T47D (cell line): ENCODE measurements around the gene DMGDH.

ENCODE experiments used
- DNase-seq, 2 experiments: peaks; one replicate each; pipeline versions ENCODE4 v3.0.0 to v3.0.0-alpha.2; 2011 to 2012; ENCODE audit warnings: low read depth in 1 of 2, low spot score in 1 of 2
- JUND ChIP-seq: IDR thresholded peaks from 2 replicates; pipeline ENCODE4 v1.6.1; 2012; ENCODE audit warnings: low read depth
- in situ Hi-C: cut with HindIII; loops from 2 replicates; pipeline ENCODE4 v1.10.0; 2016; ENCODE audit warnings: low sequenced_read_pairs, low pct_unique_long_range_greater_than_20kb

Gene DMGDH

DNA sequence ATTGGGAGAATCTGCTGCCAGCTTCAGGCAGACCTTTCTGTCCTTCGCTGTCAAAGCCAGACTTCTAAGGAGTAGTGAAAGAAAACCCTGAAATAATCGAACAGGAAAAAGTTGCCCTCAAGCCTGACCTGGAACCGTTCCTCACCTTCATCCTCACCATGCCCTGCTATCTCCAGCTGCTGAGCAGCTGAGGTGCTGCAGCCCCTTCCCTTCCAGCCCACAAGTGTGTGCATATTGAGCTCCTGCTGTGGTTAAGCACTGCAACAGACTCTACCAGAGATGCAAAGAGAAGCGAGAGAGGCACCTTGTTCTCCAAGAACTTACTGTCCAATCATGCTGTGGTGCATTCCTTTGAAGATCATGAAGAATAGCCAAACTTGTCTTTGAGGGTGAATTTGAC is 19.0 kb upstream of the DMGDH start:
- TF ChIP-seq JUND = no peak
- no peak for DNase-seq
- in situ Hi-C loops = no loop called here

DNA sequence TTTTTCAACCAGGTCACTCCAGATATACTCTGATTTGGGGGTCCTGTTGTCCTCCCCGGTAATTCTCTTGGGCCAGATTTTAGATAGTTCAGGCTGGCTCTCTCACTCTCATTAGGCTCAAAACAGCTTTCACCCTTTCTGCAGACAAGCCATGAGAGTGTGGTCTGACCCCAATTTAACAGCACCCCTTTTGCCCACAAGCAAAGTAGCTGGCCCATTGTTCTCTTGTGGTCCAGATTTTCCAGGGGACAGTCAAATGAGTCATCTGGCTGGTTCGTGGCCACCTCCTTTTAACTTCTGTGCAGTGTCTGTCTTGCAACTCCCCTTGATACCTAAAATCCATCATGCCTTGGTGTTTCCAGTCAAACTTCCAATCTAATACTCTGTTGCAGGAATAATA is 16.6 kb upstream of the DMGDH start:
- in situ Hi-C loops = no loop called here
- DNase-seq = no peak
- TF ChIP-seq JUND = no peak

DNA sequence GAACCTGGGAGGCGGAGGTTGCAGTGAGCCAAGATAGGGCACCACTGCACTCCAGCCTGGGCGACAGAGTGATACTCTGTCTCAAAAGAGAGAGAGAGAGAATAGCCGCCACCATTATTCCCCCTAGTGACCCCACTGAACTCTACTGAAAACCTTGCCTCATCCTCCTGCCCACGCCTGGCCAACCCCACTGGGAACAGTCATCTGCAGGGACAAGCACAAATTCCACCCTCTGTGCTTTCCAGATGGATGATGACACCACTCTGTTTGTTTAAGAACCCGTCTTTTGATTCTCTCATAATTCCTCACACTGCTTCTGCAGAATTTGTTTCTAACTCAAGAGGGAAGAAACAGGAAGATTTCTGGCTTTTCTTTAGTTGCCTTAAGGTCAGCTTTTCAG is 12.3 kb upstream of the DMGDH start:
- peak in 1 of 2 experiments; percentile 19 for DNase-seq
- TF ChIP-seq JUND = no peak
- in situ Hi-C loops = no loop called here

DNA sequence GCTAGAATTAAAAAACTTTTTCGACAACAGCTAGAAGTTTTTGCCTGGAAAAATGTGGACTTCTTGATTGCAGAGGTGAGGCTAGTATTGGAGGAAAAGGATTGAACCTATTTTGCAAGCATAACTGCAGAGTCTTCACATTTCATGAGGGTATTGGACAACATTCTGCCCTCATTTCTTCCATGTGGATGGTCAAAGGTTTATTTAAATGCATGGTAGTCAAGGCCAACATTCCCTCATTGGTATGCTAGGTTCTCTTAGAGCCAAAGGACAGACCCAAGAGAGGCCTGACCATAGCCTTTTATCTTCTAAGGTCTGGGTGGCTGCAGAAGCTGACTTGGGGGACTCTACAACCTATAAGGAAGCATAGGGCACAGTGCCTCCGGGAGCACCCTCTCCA is 11.3 kb upstream of the DMGDH start:
- TF ChIP-seq JUND = no peak
- DNase-seq = no peak
- in situ Hi-C loops = no loop called here

DNA sequence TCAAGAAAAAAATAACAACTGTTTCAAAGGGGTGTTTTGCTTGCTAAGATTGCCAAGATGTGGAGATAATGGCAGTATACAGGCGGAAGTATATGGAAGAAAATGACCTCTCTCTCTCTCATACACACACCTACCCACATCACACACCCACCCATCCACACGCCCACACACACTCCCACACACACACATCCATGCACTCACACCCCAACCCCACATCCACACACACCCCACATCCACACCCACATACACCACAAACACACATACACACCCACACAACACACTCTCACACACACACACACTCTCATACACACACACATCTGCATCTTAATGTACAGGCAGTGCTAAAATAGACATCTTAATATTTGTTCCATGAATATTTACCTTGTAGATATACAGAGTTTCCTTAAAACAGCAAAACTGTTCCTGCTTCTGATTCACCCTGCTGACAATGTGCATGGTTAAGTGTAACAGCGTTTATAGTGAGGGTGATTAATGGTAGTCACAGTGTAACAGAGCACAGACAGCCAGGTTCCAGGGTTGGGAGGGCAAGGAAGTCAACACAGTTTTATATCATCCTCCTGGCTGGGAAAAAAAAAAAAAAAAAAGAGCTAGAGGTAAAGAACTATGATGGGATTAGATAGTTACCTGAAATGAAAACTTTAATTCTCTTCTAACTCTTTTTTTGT is 8.3 kb upstream of the DMGDH start:
- in situ Hi-C loops = no loop called here
- no peak for TF ChIP-seq JUND
- DNase-seq = no peak

DNA sequence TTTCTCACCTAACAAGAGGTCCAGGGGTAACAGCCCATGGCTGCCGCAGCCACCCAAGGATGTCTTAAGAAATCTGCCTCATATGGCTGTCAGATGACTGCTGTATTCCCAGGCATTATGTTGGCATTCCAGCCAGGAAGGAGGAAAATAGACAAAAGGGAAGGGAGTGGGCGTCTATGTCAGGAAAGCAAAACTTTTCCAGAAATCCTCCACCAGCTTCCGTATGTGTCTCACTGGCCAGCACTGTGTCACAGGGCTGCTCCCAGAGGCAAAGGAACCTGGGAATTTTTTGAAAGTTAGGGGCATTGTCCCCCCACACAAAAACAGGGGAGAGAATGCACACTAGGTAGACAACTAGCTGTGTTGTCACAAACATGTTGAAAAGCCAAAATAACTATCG is 7.3 kb upstream of the DMGDH start:
- no peak for TF ChIP-seq JUND
- in situ Hi-C loops = no loop called here
- DNase-seq = no peak

DNA sequence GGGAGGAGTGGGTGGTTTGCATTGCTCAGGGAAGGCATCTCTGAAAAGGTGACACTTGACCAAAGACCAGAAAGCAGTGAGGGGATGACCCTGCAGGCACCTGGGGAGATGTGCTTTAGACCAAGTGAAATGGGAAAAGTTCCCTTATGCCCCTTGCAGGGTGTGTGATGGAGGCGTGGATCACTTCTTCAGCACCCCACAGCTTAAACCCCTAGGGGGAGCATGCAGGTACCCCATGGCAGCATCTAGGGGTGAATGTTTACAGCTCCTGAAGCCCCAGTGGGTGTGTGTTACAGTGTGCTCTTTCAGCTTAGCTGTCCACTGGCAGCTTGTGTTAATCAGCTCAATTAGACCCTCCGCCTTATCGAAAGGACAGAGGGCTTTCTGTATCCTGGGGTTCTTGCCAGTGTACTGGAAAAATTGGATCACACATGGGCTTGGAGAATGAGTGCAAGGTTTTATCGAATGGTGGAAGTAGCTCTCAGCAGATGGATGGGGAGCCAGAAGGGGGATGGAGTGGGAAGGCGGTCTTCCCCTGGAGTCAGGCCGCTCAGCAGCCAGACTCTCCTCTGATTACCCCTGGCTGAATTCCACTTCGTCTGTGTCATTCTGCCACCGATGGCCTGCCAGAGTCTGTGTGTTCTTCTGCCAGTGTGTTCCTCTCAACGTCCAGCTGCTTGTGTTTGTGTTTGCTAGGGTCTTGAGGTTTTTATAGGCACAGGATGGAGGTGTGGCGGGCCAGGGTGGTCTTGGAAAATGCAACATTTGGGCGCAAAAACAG is 6.4 kb upstream of the DMGDH start:
- TF ChIP-seq JUND = no peak
- in situ Hi-C loops = no loop called here
- DNase-seq = no peak

DNA sequence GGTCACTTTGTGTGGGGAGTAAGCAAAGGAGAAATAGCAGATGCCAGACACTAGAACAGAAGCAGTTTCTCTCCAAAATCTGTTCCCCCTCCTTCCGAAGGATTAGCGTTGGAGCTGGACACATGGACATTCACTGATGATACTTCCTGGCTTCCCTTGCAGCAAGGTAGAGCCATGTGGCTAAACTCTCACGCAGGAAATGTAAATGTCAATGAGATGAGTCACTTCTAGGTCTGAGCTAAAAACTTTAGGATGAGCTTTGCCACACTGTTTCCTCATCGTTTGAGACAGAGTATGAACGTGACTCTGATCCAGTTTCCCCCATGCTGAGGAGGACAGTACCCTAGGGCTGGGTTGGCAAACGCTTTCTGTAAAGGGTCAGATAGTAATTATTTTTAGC is 5.2 kb upstream of the DMGDH start:
- TF ChIP-seq JUND = no peak
- in situ Hi-C loops = no loop called here
- no peak for DNase-seq

DNA sequence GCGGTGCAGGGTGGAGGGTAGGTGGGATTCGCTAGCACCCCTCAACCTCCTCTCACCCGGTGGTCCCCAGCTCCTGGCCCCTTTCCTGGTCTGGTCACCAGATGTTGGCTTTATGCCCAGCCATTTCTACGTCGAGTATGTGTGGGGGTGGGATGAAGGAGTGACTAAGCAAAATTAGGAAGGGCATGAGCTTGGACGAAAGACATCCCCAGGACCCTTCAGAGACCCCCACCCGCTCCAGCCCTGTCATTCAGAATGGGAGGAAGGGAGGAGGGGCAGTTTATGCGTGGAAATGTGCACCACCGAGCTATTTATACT is 835 bp upstream of the DMGDH start:
- in situ Hi-C loops = no loop called here
- TF ChIP-seq JUND = no peak
- DNase-seq = no peak

DNA sequence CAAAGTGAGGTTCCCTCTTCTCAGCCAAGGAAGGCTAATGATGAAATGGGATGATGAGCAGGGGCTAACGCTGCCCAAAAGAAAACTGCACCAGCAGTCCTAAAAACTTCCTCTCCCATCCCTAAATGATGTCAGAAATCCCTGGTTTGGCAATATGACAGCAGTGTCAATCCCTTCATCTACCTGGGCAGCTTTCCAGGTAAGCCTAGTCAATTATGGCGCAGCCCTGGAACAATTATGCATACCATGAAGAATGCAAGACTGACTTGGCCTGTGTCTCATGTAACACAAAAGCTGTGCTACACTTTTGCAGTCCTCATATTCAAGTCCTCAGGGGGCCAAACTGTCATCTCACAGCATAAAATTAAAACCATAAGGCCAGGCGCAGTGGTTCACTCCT is 7.0 kb downstream of the DMGDH start:
- in situ Hi-C loops = no loop called here
- no peak for TF ChIP-seq JUND
- peak in 1 of 2 experiments; percentile 19 for DNase-seq

DNA sequence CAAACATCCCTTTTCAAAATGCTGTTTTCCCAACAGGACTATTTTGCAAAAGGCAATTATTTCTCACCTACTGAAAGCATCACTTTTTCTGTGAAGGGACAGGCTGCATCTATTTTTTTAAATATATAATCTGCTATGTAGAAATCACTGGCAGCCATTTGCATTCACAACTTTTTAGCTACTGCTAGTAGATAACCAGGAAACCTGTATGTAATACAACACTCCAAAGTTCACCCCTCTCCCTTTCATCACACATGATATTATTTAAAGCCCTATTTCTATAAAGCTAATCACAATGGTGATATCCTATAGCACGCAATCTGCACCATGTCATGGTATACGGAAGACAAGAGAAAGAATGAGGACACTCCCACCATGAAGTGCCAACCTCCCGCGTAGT is 9.8 kb downstream of the DMGDH start:
- DNase-seq = no peak
- TF ChIP-seq JUND = no peak
- in situ Hi-C loops = no loop called here

DNA sequence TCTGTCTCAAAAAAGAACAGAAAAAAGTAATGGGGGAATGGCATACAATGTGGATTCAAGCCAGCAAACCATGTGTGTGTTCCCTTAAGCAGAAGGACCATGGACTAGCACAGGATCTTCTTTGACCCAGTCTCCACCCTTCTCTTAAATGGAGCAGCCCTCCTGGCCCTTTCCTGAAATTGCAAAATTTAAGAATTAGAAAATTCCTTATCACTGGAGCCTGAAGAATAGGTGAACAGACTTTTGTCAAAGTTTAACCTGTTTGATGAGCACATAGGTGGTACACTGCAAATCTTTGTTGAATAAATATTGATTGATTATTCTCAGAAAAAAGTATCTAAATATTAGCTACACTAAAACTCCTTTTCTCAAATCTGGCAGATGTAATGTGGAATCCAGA is 12.6 kb downstream of the DMGDH start:
- in situ Hi-C loops = no loop called here
- TF ChIP-seq JUND = no peak
- DNase-seq = no peak

DNA sequence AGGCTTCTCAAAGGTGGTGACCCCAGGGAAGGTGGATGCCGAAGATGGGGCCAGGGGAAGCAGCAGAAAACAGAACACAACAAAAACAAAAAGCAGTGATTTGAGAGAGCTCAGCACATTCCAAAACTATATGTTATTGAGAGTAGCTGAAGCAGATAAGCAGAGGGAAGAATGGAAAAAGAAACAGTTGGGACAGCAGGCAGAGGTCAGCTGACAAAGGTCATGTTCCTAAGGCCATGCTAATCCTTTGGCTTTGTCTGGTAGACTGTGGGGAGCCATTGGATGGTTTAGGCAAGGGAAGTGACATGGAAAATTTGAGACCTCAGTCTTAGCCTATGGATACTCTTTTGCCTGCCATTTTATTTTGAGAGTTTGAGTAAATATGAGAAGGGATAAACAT is 14.5 kb downstream of the DMGDH start:
- in situ Hi-C loops = no loop called here
- DNase-seq = no peak
- TF ChIP-seq JUND = no peak

DNA sequence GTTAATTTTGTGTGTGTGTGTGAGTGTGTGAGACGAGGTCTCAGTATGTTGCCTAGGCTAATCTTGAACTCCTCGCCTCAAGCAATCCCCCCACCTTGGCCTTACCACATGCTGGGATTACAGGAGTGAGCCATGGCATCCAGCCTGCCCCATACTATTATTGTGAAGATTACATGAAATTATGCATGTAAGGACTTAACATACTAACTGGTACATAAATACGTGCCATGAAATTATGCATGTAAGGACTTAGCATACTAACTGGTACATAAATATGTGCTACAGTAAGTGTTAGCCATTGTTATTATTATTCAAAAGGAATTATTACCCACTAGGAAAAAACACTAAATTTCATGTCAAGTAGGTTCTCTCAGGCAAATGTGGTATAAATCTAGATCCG is 16.2 kb downstream of the DMGDH start:
- no peak for DNase-seq
- in situ Hi-C loops = no loop called here
- TF ChIP-seq JUND = no peak
